Natural killer cell (primary cell): Measurements from ENCODE around the gene BICDL2. TPM values are rescaled to one million over a fixed set of nuclear protein-coding genes. Genes with fewer than 3 reads are reported as not detected.

Experiments used
- ATAC-seq, 3 donors: fragments of 150-1000 bp in 2 of 3; fragments of 200-7000 bp in 1 of 3; cut with Tn5 transposase; 1 replicate in 1 of 3; 2 replicates in 2 of 3; pipeline ENCODE4 v1.10.0; 2021; ENCODE audit warnings: mild to moderate bottlenecking in 2 of 3, moderate library complexity in 2 of 3
- DNase-seq, 2 donors: peaks; one replicate each; pipeline versions ENCODE4 v3.0.0 to v3.0.0-alpha.2; 2013 to 2021; ENCODE audit warnings: mixed read lengths in 1 of 2
- H3K27ac ChIP-seq: one replicate; pipeline ENCODE4 v1.5.1; 2013; ENCODE audit warnings: mild to moderate bottlenecking, low read length
- H3K27me3 ChIP-seq: one replicate; pipeline ENCODE4 v1.6.1; 2013; ENCODE audit warnings: low read length; ENCODE audit not compliant: control insufficient read depth, insufficient read depth
- H3K36me3 ChIP-seq: one replicate; pipeline ENCODE4 v1.6.1; 2013; ENCODE audit warnings: low read length; ENCODE audit not compliant: control insufficient read depth, insufficient read depth
- H3K4me1 ChIP-seq: one replicate; pipeline ENCODE4 v1.6.1; 2013; ENCODE audit warnings: low read length; ENCODE audit not compliant: control insufficient read depth, insufficient read depth
- H3K4me3 ChIP-seq: one replicate; pipeline ENCODE4 v1.5.1; 2013; ENCODE audit warnings: low read length
- H3K9me3 ChIP-seq: one replicate; pipeline ENCODE4 v1.6.1; 2013; ENCODE audit warnings: low read length; ENCODE audit not compliant: control insufficient read depth, insufficient read depth
- H3K27ac Mint-ChIP-seq, 2 donors: one replicate each; pipeline ENCODE4 v1.8.0; 2022; ENCODE audit warnings: mild to moderate bottlenecking in 2 of 2, mixed read lengths in 2 of 2, moderate library complexity in 1 of 2
- H3K27me3 Mint-ChIP-seq, 2 donors: one replicate each; pipeline ENCODE4 v1.8.0; 2022; ENCODE audit warnings: low read depth in 2 of 2, mixed read lengths in 2 of 2
- H3K36me3 Mint-ChIP-seq: one replicate; pipeline ENCODE4 v1.8.0; 2022; ENCODE audit warnings: mixed read lengths
- H3K4me1 Mint-ChIP-seq, 2 donors: one replicate each; pipeline ENCODE4 v1.8.0; 2022; ENCODE audit warnings: mixed read lengths in 2 of 2
- H3K4me3 Mint-ChIP-seq: one replicate; pipeline ENCODE4 v1.8.0; 2022; ENCODE audit warnings: mild to moderate bottlenecking, moderate library complexity, mixed read lengths
- H3K9me3 Mint-ChIP-seq, 2 donors: one replicate each; pipeline ENCODE4 v1.8.0; 2022; ENCODE audit warnings: mixed read lengths in 2 of 2
- CTCF ChIP-seq: fragments of 200-600 bp; IDR thresholded peaks from one replicate; pipeline ENCODE4 v1.8.0; 2022; ENCODE audit warnings: antibody characterized with exemption
- WGBS: methylation state at CpG from one replicate; pipeline ENCODE4 v1.1.7; 2013; ENCODE audit warnings: missing lambda C conversion rate; ENCODE audit not compliant: insufficient coverage; 5-methylcytosine and 5-hydroxymethylcytosine counted together
- intact Hi-C: fragments of 100-400 bp; cut with micrococcal nuclease; formaldehyde crosslinking; loops from one replicate; pipeline ENCODE4 v1.14.2; 2022
- total RNA-seq, 4 donors: library from RNA; stranded (reverse); fragments of 120-200 nt in 1 of 4; gene quantifications; one replicate each; pipeline versions ENCODE4 v1.2.3 to v1.2.4, GENCODE V29; 2013 to 2022

Gene BICDL2
- total RNA-seq, 3 donors from 2014 or later (not counting 1 experiment from before 2014, with no cell fraction given) = not detected

- no peaks in the 10 kb centered on the region for H3K9me3 ChIP-seq
- H3K36me3 ChIP-seq = no peaks in the 10 kb centered on the region
- H3K4me3 Mint-ChIP-seq = no peak overlapping the region
- ATAC-seq (no peak), DNase-seq (no peak)
- H3K9me3 Mint-ChIP-seq = no peaks in the 10 kb centered on the region
- WGBS = 96% methylated on average over 6 of the region's 6 CpGs
- H3K27ac ChIP-seq = no peak overlapping the region
- TF ChIP-seq CTCF = no peak
- peaks cover 6% of the 10 kb centered on the region for H3K27me3 ChIP-seq
- H3K4me1 Mint-ChIP-seq = peaks cover 3 to 8% of the 10 kb centered on the region in 2 donors
- intact Hi-C loops = no loop called here
- H3K4me3 ChIP-seq = no peak overlapping the region
- H3K4me1 ChIP-seq = peaks cover 19% of the 10 kb centered on the region
- H3K36me3 Mint-ChIP-seq = no peaks in the 10 kb centered on the region
- H3K27me3 Mint-ChIP-seq = peaks cover 0 to 5% of the 10 kb centered on the region in 2 donors
- H3K27ac Mint-ChIP-seq = no peak overlapping the region
Observed at GRCh38 chr16:3014971-3015370, 21.8 kb downstream of the BICDL2 start.

- Histone ChIP-seq H3K27ac (no peak overlapping the region), H3K4me3 (no peak overlapping the region), H3K27me3 (peaks cover 6% of the 10 kb centered on the region), H3K9me3 (no peaks in the 10 kb centered on the region), H3K4me1 (peaks cover 11% of the 10 kb centered on the region), H3K36me3 (no peaks in the 10 kb centered on the region)
- DNase-seq (no peak), ATAC-seq (no peak)
- intact Hi-C loops = no loop called here
- 88% methylated on average over 12 of the region's 12 CpGs for WGBS
- no peaks in the 10 kb centered on the region for H3K36me3 Mint-ChIP-seq
- H3K4me1 Mint-ChIP-seq = peaks cover 0 to 5% of the 10 kb centered on the region in 2 donors
- no peak overlapping the region for H3K4me3 Mint-ChIP-seq
- TF ChIP-seq CTCF = no peak
- peaks cover 0 to 5% of the 10 kb centered on the region in 2 donors for H3K27me3 Mint-ChIP-seq
- no peak overlapping the region for H3K27ac Mint-ChIP-seq
- no peaks in the 10 kb centered on the region for H3K9me3 Mint-ChIP-seq
Observed at GRCh38 chr16:3013998-3014690, 22.6 kb downstream of the BICDL2 start.

GRCh38 chr16:3013491-3013951 is 23.2 kb downstream of the BICDL2 start:
- Mint-ChIP-seq H3K36me3 (no peaks in the 10 kb centered on the region), H3K9me3 (no peaks in the 10 kb centered on the region), H3K27me3 (peaks cover 0 to 5% of the 10 kb centered on the region in 2 donors), H3K4me1 (peaks cover 0 to 8% of the 10 kb centered on the region in 2 donors), H3K4me3 (no peak overlapping the region), H3K27ac (no peak overlapping the region)
- Histone ChIP-seq H3K4me3 (no peak overlapping the region), H3K27me3 (peaks cover 6% of the 10 kb centered on the region), H3K9me3 (no peaks in the 10 kb centered on the region), H3K4me1 (peaks cover 14% of the 10 kb centered on the region), H3K36me3 (no peaks in the 10 kb centered on the region), H3K27ac (no peak overlapping the region)
- TF ChIP-seq CTCF = no peak
- WGBS = 91% methylated on average over 27 of the region's 27 CpGs
- no peak for ATAC-seq
- no peak for DNase-seq
- intact Hi-C loops = no loop called here
